Large intestine (tissue), 3 donors: ENCODE data around the gene RBM12. TPM values are rescaled to one million over a fixed set of nuclear protein-coding genes. Genes with fewer than 3 reads are reported as not detected.

Experiments used
- DNase-seq, 2 donors: peaks; one replicate each; pipeline versions ENCODE4 v3.0.0 to v3.0.0-alpha.2; 2013
- H3K27ac ChIP-seq: one replicate; pipeline ENCODE4 v1.5.1; 2013; ENCODE audit warnings: low read length
- H3K27me3 ChIP-seq: 2 replicates; pipeline ENCODE4 v1.6.1; 2013; ENCODE audit warnings: low read length; ENCODE audit not compliant: control insufficient read depth, insufficient read depth
- H3K36me3 ChIP-seq: 2 replicates; pipeline ENCODE4 v1.6.1; 2013; ENCODE audit warnings: low read length; ENCODE audit not compliant: control insufficient read depth, insufficient read depth
- H3K4me1 ChIP-seq: one replicate; pipeline ENCODE4 v1.6.1; 2013; ENCODE audit warnings: low read length; ENCODE audit not compliant: control insufficient read depth, insufficient read depth
- H3K4me3 ChIP-seq: one replicate; pipeline ENCODE4 v1.5.1; 2013; ENCODE audit warnings: low read length
- H3K9me3 ChIP-seq: one replicate; pipeline ENCODE4 v1.6.1; 2013; ENCODE audit warnings: mild to moderate bottlenecking, low read depth, low read length, moderate library complexity; ENCODE audit not compliant: control insufficient read depth
- WGBS: methylation state at CpG from one replicate; pipeline ENCODE4 v1.1.5; 2013; ENCODE audit warnings: low lambda C conversion rate; ENCODE audit not compliant: insufficient coverage; 5-methylcytosine and 5-hydroxymethylcytosine counted together
- polyA plus RNA-seq: library from polyadenylated mRNA; unstranded; fragments of 120-200 nt; gene quantifications from one replicate; pipeline ENCODE4 v1.2.1, GENCODE V29; 2013

The RBM12 gene
- polyA plus RNA-seq, 1 donor, result 62.4 TPM

DNA sequence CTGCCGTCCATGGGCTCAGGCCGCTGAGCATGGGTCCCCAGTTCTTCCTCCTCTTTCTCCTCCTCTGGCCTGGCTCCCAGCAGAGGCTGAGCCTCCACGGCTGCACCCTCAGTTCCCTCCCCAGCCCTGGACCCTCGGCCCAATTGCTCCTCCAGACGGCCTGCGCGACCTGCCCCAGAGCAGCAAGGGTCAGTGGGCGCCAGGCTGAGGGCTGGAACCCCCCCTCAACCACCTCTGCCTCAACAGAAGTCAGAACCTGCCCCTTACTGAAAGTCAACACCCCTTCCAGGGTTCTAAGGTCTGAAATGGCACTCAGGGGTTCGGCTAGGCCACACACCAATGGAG lies 65.0 kb downstream of the RBM12 start:
- no peak overlapping the region for H3K4me3 ChIP-seq
- peaks cover 16% of the 10 kb centered on the region for H3K4me1 ChIP-seq
- no peak for DNase-seq
- peaks cover 2% of the 10 kb centered on the region for H3K9me3 ChIP-seq
- H3K27me3 ChIP-seq, result peaks cover 28% of the 10 kb centered on the region
- no peak overlapping the region for H3K27ac ChIP-seq
- no peaks in the 10 kb centered on the region for H3K36me3 ChIP-seq
- no CpG with 5 or more reads among the region's 9 CpGs for WGBS

Other genes with a start within 250 kb of the RBM12 start
- gene GDF5, start 226.7 kb downstream of the RBM12 start, polyA plus RNA-seq, result 0.15 TPM
- 31.0 TPM for gene CEP250, start 209.3 kb downstream of the RBM12 start, polyA plus RNA-seq
- gene C20orf173, start 135.2 kb downstream of the RBM12 start, polyA plus RNA-seq, result not detected
- gene ERGIC3, start 122.8 kb downstream of the RBM12 start, polyA plus RNA-seq, result 271 TPM
- 1.5 TPM for gene SPAG4, start 49.1 kb downstream of the RBM12 start, polyA plus RNA-seq
- gene CPNE1, start within 50 bp of the RBM12 start, polyA plus RNA-seq, result 150 TPM
- gene NFS1, start 34.5 kb upstream of the RBM12 start, polyA plus RNA-seq, result 32.1 TPM
- 133 TPM for gene ROMO1, start 34.5 kb upstream of the RBM12 start, polyA plus RNA-seq
- 429 TPM for gene RBM39, start 77.4 kb upstream of the RBM12 start, polyA plus RNA-seq
- 23.6 TPM for gene PHF20, start 107.1 kb upstream of the RBM12 start, polyA plus RNA-seq